Activated CD4-positive, alpha-beta T cell treated with anti-CD3 and anti-CD28 coated beads, Interleukin-2, Interleukin-4, amounts not matched to agents 100 ng/mL and 50 ng/mL, durations not matched to agents 16 hours and 8 hours (primary cell): Measurements from ENCODE around the gene SULT4A1.

Experiments used
- DNase-seq: peaks from one replicate; pipeline ENCODE4 v3.0.0-alpha.2; 2020; ENCODE audit warnings: low spot score

SULT4A1 gene

DNA sequence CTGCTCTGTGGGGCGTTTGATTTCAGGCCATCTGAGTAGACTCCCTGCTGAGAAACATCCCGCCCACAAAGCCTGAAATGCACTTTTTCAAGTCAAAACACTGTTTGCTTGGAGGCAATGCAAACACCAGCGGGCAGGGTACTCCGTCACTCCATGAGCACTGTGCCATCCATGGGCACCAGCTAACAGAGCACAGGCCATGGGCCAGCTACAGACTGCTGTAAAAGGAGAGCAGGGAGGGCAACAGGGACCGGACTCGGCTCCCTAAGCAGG is 33.7 kb downstream of the SULT4A1 start:
- DNase-seq: no peak

DNA sequence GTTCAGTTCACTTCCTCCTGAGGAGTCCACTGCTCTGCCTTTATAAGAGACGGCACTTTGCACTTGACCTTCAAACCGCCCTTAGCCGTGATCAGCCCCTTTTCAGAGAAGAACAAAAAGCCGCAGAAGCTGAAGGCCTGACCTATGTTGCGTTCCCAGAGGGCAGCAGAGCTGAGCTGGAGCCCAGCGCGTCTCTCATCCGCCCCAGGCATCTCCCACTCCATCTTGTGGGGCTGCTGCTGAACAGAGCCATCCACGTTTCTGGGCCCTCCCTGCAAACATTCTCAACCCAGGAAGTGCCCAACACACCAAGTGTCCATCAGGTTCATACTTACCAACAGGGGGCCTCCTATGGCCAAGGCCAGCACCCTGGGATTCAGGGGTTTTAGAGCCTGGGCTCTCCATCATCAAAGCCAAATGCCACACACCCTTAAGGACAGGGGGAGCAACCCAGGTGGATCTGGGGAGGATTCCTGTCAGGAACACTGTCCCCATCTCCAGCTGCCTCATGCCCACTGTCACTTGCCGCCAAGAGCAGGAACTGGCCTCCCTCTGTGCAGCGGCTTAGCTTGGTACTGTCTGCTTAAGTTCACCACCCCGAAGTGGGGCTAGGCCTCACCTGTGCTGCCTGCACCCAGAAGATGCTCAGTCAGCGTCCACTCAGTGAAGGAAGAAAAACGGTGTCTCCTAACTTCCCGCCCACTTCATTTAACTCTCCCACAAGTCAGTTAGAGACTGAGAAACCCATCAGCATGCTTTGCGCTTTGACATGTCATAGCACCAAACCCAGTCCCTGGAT is 34.2 kb downstream of the SULT4A1 start:
- no peak for DNase-seq

DNA sequence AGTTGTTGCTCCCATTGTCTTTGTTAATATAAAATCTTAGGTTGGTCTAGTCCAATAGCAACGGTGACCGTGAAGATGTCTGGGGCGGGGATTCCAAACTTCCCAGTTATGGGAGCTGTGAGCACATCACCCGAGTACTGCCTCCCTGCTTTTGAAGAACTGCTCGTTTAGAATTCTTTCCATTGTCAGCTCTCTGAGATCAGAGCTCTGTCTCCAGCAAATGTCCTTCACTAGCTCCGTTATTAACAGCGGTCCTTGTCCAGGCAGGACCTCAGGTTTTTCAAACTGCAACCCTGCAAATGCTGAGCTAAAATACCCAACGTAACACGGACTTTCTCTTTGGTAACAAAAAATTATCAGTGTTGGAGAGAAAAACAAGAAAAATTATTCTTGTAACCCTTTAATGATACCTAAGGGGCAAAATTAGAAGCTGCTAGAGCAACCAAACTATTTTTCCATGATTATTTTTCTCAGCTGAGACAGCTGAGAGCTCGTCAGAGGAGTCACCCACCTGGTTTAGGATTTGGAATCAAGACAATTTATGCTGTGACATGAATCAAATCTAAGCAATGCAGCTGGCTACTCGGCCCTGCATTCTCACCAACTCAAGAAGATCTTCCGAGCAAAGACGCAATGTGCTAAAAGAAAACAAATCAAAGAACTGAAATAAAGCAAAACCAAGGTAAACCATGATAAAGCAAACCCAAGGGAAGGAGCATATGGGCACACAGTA is 35.1 kb downstream of the SULT4A1 start:
- DNase-seq: no peak

DNA sequence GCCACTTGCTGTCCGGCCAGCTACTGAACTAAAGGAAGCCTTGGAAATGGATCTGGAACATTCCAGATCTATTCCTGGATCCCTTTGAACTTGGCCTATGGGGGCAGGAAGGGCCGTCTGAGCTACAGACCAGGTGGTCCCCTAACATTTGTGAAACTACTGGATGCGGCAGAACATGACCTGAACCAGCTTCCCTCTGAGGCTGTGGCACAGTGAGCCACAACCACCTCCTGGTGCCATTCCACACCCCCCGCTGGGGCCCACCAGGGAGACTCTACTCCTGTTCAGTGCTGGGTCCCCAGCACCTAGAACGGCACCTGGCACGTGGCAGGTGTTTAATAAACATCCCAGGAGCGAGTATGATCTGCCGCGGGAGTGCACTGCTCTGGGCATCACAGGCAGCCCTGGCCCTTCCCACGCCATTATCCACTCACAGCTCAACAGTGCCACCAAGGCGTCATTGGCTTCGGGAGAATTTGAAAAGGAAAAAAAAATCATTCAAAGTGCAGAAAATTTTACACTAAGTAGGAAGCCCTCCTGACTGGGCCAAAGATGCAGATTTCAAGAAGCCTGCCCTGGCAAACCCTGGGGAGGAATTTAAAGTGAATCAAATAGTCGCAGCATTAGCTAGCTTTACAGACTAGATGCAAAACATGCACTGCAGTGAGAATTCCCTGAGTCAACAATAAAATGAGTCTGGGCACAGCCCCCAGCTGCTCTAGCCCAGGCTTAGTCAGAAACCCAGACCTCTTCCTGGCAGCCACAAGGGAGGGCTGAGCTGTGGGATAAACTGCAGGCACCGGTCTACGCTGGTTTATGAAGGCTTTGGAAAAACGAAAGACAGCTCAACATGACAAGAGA is 35.9 kb downstream of the SULT4A1 start:
- no peak for DNase-seq

DNA sequence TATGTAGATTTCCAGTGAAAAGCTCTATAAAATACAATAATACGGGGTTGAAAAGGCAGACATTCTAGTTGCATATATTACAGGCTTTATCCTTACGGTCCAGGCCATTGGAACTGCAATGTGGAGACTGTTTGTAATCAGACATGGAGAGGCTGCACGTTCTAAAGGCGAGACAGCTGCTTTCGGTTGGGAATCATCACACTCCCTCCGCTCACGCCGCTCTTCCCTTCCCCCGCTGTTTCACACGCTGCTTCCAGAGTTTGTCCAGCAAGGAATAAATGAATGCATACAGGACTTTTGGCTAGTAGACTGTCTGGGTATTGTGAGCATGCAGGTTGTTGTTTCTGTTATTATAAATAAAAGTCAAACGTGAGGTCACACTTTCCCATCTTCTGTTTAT is 36.7 kb downstream of the SULT4A1 start:
- no peak for DNase-seq

DNA sequence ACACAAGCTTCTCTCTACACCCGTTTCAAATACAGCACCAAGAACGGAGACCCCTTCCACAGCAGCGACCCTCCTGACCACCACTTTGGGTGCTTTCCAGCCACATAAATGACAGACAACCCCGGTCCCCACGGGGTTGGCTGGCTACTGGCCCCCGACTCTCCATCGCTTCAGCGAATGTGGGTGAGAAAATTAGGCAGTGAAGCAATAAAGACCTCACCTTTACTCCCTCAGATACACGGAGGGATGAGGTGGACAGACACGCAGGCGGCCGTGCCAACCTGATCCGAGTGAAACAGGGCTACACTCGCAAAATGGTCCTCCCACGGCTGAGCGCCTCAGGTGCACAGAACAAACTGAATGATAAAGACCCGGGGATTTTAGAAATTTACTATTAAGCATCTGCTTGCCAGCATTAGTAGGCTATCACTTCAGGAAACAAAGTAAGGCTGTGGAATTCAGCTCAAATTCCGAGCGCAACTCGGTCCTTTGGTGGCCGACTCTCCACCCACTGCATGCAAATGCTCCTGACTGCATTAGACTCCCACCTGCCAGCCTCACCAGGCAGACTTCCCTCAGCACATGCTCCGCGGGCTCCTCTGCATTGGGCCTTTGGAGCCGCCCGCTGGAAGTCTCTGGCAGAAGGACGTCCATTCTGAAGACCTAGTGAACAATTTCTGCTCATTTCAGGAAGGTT is 37.4 kb downstream of the SULT4A1 start:
- DNase-seq: no peak

DNA sequence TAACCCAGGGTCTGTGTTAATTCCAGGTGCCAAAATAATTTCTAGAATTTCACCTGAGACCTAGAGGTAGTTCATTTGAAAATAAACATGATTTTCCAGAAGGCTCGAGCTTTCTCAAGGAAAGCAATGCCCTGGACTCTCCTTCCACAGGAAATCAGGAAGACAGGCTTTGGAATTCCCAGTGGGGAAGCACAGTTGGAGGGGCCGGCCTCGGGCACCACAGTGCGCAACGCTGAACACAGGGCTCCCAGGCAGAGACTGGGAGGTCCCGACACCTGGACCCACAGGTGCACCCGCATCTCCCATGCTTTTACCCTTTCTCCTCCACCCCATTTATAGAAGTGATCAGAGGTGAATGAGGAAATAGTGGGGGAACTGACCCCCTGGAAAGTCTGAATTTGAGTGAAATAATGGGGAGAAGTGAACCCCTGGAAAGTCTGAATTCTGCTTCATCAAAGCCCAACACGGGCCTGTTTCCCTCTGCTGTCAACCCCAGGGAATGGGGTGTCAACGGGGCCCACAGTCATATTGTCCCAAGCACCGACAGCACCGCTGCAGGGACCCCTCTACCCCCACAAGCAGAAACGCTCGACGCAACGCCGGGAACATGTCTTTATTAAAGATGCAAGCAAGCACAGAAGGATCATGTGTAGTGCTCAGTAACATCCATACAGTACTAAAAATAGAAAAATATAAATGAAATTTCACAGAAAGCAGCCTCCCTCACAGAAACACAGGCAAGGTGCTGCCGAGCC is 38.2 kb downstream of the SULT4A1 start:
- DNase-seq: no peak

DNA sequence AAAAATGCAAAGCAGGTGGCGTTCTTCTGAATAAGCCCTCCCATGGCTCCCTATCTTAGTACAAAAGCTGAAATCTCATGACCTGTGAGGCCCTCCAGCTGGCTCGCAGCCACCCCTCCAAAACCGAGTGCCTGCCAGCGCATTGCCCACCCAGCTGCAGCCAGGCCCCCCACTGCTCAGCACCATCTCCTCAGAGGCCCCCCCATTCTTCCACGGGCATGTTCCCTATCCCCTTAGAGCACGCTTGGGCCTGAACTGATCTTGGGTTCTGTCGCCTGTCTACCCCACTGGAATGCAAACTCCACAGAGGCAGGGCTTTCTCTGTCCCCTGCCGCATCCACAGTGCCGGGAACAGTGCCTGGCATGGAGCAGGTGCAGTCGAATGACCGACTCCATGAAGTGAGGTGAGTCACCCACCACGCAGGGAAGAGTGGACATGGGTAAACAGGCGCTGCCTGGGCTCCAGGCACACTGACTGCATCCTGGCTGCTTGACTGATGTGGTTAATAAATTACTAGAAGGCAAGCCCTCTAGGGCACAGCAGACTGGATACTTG is 38.9 kb downstream of the SULT4A1 start:
- DNase-seq: no peak

DNA sequence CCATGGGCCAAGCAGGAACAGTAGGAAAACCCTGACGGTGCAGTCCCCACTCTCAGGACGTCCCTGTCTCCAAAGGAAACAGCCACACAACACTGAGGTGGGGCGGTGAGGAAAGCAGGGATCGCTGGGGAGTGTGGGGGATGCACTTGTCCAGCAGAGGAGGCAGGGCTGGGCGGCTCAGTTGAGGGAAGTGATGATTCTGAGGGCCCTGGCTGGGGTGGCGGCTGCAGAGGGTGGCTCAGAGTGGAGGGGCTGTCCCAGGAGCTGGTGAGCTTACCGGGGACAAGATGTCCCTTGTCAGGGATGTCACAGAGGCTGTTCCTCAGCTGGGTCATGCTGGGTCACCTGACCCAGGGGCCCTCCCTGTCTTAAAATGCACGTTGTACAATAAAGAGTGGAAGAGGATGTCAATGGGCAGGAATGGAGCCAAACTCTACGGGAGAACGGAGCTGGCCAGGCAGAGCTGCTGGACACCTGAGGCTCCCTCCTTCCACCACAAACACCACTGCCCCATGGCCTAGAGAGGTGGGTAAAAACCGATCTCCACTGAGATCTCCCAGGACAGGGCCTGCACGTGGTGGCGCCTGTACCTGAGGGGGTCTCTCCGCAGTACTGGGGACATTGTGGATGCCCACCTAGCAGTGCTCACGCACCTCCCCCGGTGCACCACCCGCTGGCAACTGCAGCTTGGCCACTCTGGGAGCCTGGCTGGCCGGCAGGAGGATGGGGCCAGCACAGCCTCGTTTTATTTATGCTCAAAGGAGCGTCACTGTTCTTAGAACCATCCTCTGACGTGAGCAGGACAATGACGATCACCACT is 40.5 kb downstream of the SULT4A1 start:
- DNase-seq: no peak

DNA sequence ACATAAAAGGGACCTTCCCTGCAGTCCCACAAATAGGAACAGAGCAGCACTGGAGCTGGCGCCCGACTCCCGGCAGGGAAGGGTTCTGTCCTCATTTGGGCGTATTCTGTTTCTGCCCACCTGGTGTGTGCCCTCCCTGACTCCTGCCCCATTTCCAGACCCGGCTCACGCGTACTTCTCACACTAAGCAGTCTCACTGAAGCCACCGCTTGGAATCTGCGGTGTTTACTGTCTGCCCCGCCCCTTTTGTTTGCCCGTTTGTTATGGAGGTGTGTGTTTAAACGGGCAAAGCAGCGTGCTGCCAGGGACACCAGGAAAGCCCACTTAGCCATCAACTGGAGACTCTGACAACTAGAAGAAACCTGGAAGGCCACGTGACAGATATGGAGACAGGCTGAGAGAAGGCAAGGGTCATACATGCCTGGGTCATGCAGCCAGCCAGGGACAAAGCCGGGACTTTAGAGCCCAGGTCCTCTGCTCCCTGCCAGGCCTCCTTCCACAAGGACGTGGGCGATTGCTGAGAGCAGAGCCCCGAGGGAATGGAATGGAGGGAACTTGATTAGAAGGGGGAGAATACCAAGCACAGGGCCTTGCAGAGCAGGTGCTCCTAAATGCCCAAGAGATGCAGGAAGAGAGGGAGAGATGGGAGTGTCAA is 41.5 kb downstream of the SULT4A1 start:
- no peak for DNase-seq

DNA sequence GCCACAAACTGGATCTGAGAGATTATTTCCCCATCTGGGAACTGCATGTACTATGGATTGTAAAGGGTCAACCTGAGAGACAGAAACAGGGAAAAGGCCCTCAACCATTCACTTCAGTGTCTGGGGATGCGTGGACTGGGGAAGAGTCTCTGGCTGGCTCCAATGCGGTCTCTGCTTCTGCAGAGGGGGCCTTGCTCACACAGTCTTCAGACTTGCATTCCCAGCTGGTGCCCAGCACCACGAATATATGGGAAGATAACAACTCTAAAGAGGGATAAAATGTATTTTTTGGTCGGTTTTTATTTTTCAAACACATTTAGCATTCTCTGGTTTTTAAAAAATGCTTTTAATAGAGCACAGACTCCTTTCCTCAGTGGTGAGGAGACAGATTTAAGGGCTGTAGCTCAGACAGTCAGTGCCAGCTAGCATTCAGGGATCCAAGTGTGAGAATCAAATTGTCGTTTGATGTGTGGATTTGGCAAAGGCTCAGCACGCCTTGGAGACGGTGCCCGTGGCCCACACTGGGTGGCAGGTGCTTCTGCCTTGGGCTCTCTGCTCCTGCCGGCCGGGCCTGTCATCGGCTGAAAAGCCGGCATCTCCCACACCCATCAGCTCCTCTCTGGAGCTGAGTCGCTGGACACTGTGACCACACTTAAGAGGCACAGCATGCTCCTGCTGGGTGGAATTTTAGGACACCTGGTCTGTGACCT is 42.2 kb downstream of the SULT4A1 start:
- no peak for DNase-seq

DNA sequence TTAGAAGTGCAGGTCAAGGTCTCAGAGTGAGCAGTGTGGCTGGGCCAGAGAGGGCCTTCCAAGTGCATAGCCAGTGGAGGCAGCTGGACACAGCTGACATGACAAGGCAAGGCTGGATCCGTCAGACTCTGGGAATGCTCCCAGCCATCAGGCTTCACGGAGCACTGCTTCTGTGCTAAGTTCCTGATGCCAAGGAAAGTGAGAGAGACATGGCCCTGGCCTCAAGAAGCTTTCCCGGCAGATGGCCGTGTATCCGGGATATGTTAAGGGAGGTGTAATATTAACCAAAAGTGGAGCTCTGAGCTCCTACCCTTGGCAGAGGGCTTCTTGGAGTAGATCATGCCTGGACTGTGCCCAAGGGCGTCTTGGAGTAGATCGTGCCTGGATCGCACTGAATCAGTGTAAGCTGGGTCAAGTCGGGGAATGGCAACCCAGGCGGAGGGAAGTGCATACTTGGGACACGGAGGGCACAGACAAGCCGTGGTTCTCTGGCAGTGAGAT is 42.8 kb downstream of the SULT4A1 start:
- DNase-seq: no peak

DNA sequence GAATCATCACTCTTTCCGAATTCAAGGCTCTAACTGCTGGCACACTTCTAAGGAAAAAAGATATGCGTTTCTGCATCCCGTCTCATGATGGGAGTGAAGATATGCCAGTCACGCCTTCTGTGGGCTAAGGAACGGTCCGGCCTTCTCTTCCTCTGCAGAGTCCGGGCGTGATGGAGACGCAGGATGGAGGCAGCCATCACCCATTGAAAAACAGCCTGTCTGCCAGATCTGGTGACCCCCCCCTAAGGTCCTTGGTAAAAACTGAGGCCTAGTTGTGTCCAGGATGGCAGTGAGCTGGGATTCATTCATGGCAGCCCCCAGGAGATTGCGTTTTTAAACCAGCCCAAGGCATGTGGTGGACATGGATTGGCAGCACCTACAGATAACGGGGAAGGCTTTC is 43.3 kb downstream of the SULT4A1 start:
- DNase-seq: no peak

DNA sequence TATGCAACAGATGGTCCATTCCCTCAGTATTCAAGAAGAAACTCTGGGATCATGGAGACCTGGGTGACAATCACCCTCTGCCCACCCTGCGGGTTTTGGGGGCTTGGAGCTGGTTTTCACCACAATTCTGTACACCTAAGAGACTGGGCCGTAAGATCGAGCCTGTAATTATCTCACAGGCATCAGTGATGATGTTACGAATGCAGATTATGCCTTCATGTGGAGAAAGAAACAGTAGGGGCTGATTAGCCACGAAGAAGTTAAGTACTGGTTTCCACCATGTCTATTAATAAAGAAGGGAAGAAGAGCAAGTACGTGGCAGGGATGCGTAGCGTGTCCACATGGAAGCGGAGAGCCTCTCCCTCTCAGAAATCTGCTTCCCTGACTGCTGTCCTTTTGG is 44.9 kb downstream of the SULT4A1 start:
- no peak for DNase-seq

DNA sequence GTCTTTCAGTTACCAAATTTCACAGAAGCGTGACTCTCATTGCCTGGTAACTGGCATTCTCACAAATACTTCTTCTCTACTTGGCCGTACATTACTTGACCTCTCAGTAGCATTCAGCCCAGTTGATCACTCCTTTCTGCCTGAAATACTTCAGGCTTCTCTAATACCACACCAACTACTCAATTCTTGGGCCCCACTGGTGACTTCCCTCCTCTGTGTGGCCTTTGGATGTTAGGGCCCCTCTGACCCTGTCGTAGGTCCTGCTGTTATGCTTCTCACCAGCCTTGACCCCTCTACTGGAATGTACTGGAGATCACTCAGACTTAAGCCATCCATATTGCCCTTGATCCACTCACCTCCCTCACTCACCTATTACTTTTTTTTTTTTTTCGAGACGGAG is 48.0 kb downstream of the SULT4A1 start:
- DNase-seq: no peak

DNA sequence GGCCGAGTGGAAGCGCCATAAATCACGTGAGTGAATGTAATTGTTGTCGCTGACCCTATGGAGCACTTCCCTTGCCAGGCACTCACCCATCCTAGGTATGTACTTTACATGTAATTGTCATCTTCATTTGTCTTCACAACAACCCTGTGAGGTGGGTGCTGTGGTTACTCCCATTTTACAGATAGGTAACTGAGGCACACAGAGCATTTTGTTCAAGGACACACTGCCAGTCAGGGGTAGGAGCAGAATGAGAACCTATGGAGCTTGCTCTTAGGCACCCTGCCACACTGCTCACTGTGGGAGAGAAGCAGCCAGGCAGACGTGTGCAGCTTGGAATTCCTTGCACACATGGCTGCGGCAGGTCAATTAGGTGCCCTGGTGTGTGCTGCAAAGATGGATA is 49.4 kb downstream of the SULT4A1 start:
- peak; percentile 2 for DNase-seq

DNA sequence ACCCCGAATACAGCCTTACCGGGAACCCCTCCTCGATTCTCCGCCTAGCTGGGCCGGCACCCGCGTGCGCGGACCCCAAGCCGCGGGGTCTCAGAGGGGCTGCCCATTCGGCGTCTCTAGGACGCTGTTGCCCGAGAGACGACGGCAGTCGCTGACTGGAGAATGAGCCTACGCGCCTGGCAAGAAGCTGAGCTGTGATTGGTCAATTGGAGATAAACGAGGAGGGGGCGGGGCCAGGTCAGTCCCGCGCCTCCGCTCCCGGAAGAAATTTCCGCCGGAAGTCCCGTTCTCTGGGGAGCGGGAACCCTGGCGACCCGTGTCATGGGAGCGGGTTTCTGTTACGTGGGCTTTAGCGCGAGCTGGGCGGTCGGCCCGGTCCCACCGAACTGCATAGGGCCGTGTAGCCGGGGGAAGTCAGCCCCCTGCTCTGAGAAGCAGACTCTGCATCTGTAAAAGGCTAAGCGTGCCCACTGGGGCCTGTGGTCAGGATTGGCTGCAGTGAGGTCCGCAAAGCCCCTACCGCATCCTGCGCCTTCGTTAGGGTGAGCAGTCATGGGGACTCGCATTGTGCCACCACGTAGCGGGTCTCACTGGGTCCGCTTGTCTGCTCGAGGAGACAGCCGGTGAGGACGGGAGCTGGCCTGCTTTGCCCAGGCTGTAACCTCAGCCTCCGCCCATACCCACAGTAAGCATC is 50.0 kb downstream of the SULT4A1 start, which contains the start of gene EFCAB6:
EFCAB6 (minus strand) TSS at position 157 of the 694 bp plus-strand sequence. CDS start 29,987 bp downstream, outside the sequence.
- peak; percentile 95 for DNase-seq

DNA sequence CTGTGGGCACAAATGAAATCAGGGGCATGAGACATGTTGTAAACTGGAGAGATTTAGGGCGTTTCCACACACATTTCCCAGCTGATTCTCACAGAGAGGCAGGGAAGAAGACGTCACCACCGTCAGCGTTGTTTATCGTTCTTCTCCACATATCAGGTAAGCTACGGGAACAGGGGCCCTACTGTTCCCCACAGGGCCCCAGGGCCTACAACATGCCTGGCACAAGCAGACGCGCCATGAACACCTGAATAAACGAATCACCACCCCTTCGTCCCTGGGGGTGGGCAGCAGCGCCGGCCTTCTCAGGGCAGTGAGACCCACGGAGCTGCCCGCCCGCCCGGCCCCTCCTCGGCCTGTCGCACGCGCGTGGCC is 50.5 kb downstream of the SULT4A1 start:
- no peak for DNase-seq
